HepG2 (cell line): ENCODE results near the gene ZNFX1. TPM values are rescaled to one million over a fixed set of nuclear protein-coding genes. Genes with fewer than 3 reads are reported as not detected.

Experiments used
- CCAR2 ChIP-seq: fragments of 200-400 bp; formaldehyde crosslinking; optimal IDR thresholded peaks from 2 replicates; pipeline ENCODE3; 2018; ENCODE audit warnings: low read depth, mild to moderate bottlenecking, low read length, moderate library complexity
- CEBPB ChIP-seq: IDR thresholded peaks from 2 replicates; pipeline ENCODE4 v1.6.1; 2011; ENCODE audit warnings: low read depth, low read length, improper control_type of control experiment, borderline replicate concordance
- ELF4 ChIP-seq: sonication (generic); formaldehyde crosslinking; IDR thresholded peaks from 2 replicates; pipeline ENCODE4 v1.5.0; 2020; ENCODE audit warnings: missing genetic modification reagents, mild to moderate bottlenecking, moderate library complexity, borderline replicate concordance
- ETV6 ChIP-seq: sonication (generic); formaldehyde crosslinking; conservative IDR thresholded peaks from 2 replicates; pipeline ENCODE4 v1.4.0; 2020; ENCODE audit warnings: missing genetic modification reagents
- FOXO4 ChIP-seq: sonication (generic); formaldehyde crosslinking; conservative IDR thresholded peaks from 2 replicates; pipeline ENCODE4 v1.8.1; 2023; ENCODE audit warnings: missing genetic modification reagents
- ISX ChIP-seq: sonication (generic); formaldehyde crosslinking; conservative IDR thresholded peaks from 2 replicates; pipeline ENCODE4 v1.5.0; 2020; ENCODE audit warnings: missing genetic modification reagents
- KLF11 ChIP-seq: IDR thresholded peaks from 2 replicates; pipeline ENCODE4 v1.6.1; 2016; ENCODE audit warnings: missing compliant biosample characterization
- KLF13 ChIP-seq: sonication (generic); formaldehyde crosslinking; IDR thresholded peaks from 2 replicates; pipeline ENCODE4 v1.4.0; 2020; ENCODE audit warnings: mild to moderate bottlenecking, missing genetic modification reagents
- NFYC ChIP-seq: IDR thresholded peaks from 2 replicates; pipeline ENCODE4 v1.6.1; 2016; ENCODE audit warnings: missing genetic modification reagents, missing compliant biosample characterization
- NR1H2 ChIP-seq: sonication (generic); formaldehyde crosslinking; IDR thresholded peaks from 2 replicates; pipeline ENCODE4 v1.8.1; 2022; ENCODE audit warnings: low read depth, missing genetic modification reagents, borderline replicate concordance
- ZBTB14 ChIP-seq: sonication (generic); formaldehyde crosslinking; IDR thresholded peaks from 2 replicates; pipeline ENCODE4 v1.4.0; 2020; ENCODE audit warnings: missing genetic modification reagents
- ZBTB7B ChIP-seq: sonication (generic); formaldehyde crosslinking; IDR thresholded peaks from 2 replicates; pipeline ENCODE4 v1.4.0; 2020; ENCODE audit warnings: missing genetic modification reagents
- ZHX2 ChIP-seq, 2 experiments: sonication (generic) in 1 of 2; formaldehyde crosslinking in 1 of 2; IDR thresholded peaks; 2 replicates each; pipeline versions ENCODE4 v1.6.1 to v1.9.0; 2014 to 2022; ENCODE audit warnings: antibody characterized with exemption in 1 of 2, borderline replicate concordance in 1 of 2, inconsistent platforms in 1 of 2, low read depth in 1 of 2, missing genetic modification reagents in 1 of 2
- ZNF335 ChIP-seq: sonication (generic); formaldehyde crosslinking; IDR thresholded peaks from 2 replicates; pipeline ENCODE4 v1.4.0; 2020; ENCODE audit warnings: missing genetic modification reagents
- ZNF33B ChIP-seq: sonication (generic); formaldehyde crosslinking; IDR thresholded peaks from 2 replicates; pipeline ENCODE4 v1.5.1; 2020; ENCODE audit warnings: mild to moderate bottlenecking, missing genetic modification reagents
- ZNF549 ChIP-seq: sonication (generic); formaldehyde crosslinking; IDR thresholded peaks from 2 replicates; pipeline ENCODE4 v1.5.0; 2020; ENCODE audit warnings: missing genetic modification reagents
- ZNF704 ChIP-seq: sonication (generic); formaldehyde crosslinking; IDR thresholded peaks from 2 replicates; pipeline ENCODE4 v1.8.1; 2023; ENCODE audit warnings: mild to moderate bottlenecking, inconsistent platforms, moderate library complexity, missing genetic modification reagents, borderline replicate concordance
- ZNF709 ChIP-seq: sonication (generic); formaldehyde crosslinking; IDR thresholded peaks from 2 replicates; pipeline ENCODE4 v1.5.0; 2020; ENCODE audit warnings: mild to moderate bottlenecking, missing genetic modification reagents
- ZSCAN29 ChIP-seq: sonication (generic); formaldehyde crosslinking; conservative IDR thresholded peaks from 2 replicates; pipeline ENCODE4 v1.4.0; 2020; ENCODE audit warnings: mild to moderate bottlenecking, missing genetic modification reagents
- polyA plus RNA-seq, 8 experiments: library from polyadenylated mRNA; depleted of rRNA in 3 of 8; stranded (reverse) in 7 of 8; unstranded in 1 of 8; fragments of >200 nt; fragmentation: Illumina TruSeq in 4 of 8; extraction: Trizol in 4 of 8; gene quantifications; 2 replicates each; pipeline versions ENCODE4 v1.2.1 to v1.2.3, GENCODE V29; 2011 to 2016; ENCODE audit warnings: low read depth in 4 of 8, missing spikeins in 1 of 8, mixed read lengths in 1 of 8; ENCODE audit not compliant: insufficient read depth in 1 of 8
- total RNA-seq, 5 experiments: library from RNA; depleted of rRNA; stranded (reverse); fragments of >200 nt; fragmentation: Illumina TruSeq; extraction: Trizol; gene quantifications; 2 replicates each; pipeline ENCODE4 v1.2.3, GENCODE V29; 2016; ENCODE audit warnings: low read depth in 1 of 5

The ZNFX1 gene
- total and polyA plus RNA-seq, 2 of the 13 experiments (the other 11 are each of a cell fraction or from before 2014, with no cell fraction given) = 2.9 to 11.1 TPM

GRCh38 chr20:49219091-49219923 is 58.5 kb downstream of the ZNFX1 start, which contains the start of gene DDX27 (continued):
- peak; percentile 13; the same call in 1 of the 2 replicates for TF ChIP-seq ZSCAN29
- TF ChIP-seq KLF13 (CRISPR knock-in tag) = no peak; the same call in 1 of the 2 replicates
- no peak for TF ChIP-seq ZNF549 (CRISPR knock-in tag)
- TF ChIP-seq CCAR2 = no peak
- TF ChIP-seq ISX (CRISPR knock-in tag) = no peak
- peak; percentile 60; the same call in 1 of the 2 replicates for TF ChIP-seq ZNF335
- peak; percentile 88 for TF ChIP-seq ZNF33B
- peak; percentile 49; the same call in 1 of the 2 replicates for TF ChIP-seq ZBTB7B
- peak; percentile 100 for TF ChIP-seq CEBPB
- no peak for TF ChIP-seq NFYC (CRISPR knock-in tag)
- no peak for TF ChIP-seq NR1H2
- TF ChIP-seq ZHX2 (IDR thresholded peaks at IDR 0.05; ENCODE audit: low read depth) = peak; percentile 95
- no peak for TF ChIP-seq ZHX2 (CRISPR knock-in tag; IDR thresholded peaks at IDR 0.05; ENCODE audit: borderline replicate concordance)
- no peak for TF ChIP-seq FOXO4
- TF ChIP-seq ETV6 (CRISPR knock-in tag) = peak; percentile 70; the same call in 1 of the 2 replicates
- TF ChIP-seq ELF4 (CRISPR knock-in tag) = peak; percentile 97
- TF ChIP-seq ZBTB14 (CRISPR knock-in tag) = no peak
- TF ChIP-seq ZNF709 = peak; percentile 83; the same call in 1 of the 2 replicates
- peak; percentile 64; the same call in 1 of the 2 replicates for TF ChIP-seq ZNF704 (CRISPR knock-in tag)
- no peak; the same call in 1 of the 2 replicates for TF ChIP-seq KLF11 (CRISPR knock-in tag)
